IMR-90 (cell line): ENCODE data around the gene SLC31A2. TPM values are rescaled to one million over a fixed set of nuclear protein-coding genes. Genes with fewer than 3 reads are reported as not detected.

ENCODE experiments used
- ATAC-seq: fragments of 200-7000 bp; cut with Tn5 transposase; 2 replicates; pipeline ENCODE4 v1.9.1; 2020; ENCODE audit warnings: low read depth, mild to moderate bottlenecking, moderate library complexity
- BruUV-seq: library from RNA; stranded (reverse); fragments of 400-500 nt; replicated peaks from 2 replicates; lab custom pipeline; 2021; lab: Mats Ljungman, UMichigan
- CTCF ChIA-PET: fragments of 300-600 bp; formaldehyde crosslinking; extraction: SDS; loops from one replicate; lab custom pipeline; 2021; ENCODE audit warnings: antibody characterized with exemption; lab: Yijun Ruan, JAX
- POLR2A ChIA-PET: fragments of 300-600 bp; sonication (Branson Sonifier 250); formaldehyde crosslinking; loops from one replicate; lab custom pipeline; 2022; ENCODE audit warnings: antibody characterized with exemption; ENCODE audit not compliant: unreplicated experiment; lab: Charles Lee
- DNase-seq: peaks from one replicate; pipeline ENCODE4 v3.0.0; 2013
- H2AFZ ChIP-seq: replicated peaks from 2 replicates; pipeline ENCODE3; 2013; ENCODE audit warnings: low read length, mild to moderate bottlenecking; ENCODE audit not compliant: poor library complexity
- H2AK5ac ChIP-seq: 2 replicates; pipeline ENCODE4 v1.6.1; 2013; ENCODE audit warnings: low read depth, low read length, inconsistent platforms
- H2AK9ac ChIP-seq: replicated peaks from 2 replicates; pipeline ENCODE3; 2013; ENCODE audit warnings: mild to moderate bottlenecking, low read depth, low read length, moderate library complexity; ENCODE audit not compliant: poor library complexity
- H2BK120ac ChIP-seq: 2 replicates; pipeline ENCODE4 v1.6.1; 2013; ENCODE audit warnings: low read depth, low read length, inconsistent platforms
- H2BK15ac ChIP-seq: 3 replicates; pipeline ENCODE4 v1.6.1; 2013; ENCODE audit warnings: low read depth, low read length, inconsistent platforms
- H2BK20ac ChIP-seq: 2 replicates; pipeline ENCODE4 v1.6.1; 2013; ENCODE audit warnings: low read depth, mild to moderate bottlenecking, inconsistent platforms, low read length, moderate library complexity
- H2BK5ac ChIP-seq: 2 replicates; pipeline ENCODE4 v1.6.1; 2013; ENCODE audit warnings: mild to moderate bottlenecking, low read depth, low read length, inconsistent platforms; ENCODE audit not compliant: poor library complexity, severe bottlenecking
- H3K14ac ChIP-seq: replicated peaks from 2 replicates; pipeline ENCODE4 v1.6.1; 2013; ENCODE audit warnings: low read depth, low read length, inconsistent platforms
- H3K18ac ChIP-seq: 2 replicates; pipeline ENCODE4 v1.6.1; 2013; ENCODE audit warnings: low read depth, low read length, control low read depth
- H3K23ac ChIP-seq: 2 replicates; pipeline ENCODE4 v1.6.1; 2013; ENCODE audit warnings: low read depth, low read length, inconsistent platforms
- H3K27ac ChIP-seq: 2 replicates; pipeline ENCODE4 v1.5.1; 2013; ENCODE audit warnings: mild to moderate bottlenecking, control low read depth, low read length; ENCODE audit not compliant: insufficient read depth
- H3K27me3 ChIP-seq: 2 replicates; pipeline ENCODE4 v1.6.1; 2013; ENCODE audit warnings: low read length; ENCODE audit not compliant: control insufficient read depth, insufficient read depth
- H3K36me3 ChIP-seq: 2 replicates; pipeline ENCODE4 v1.6.1; 2013; ENCODE audit warnings: low read length, mixed read lengths; ENCODE audit not compliant: control insufficient read depth, insufficient read depth
- H3K4ac ChIP-seq: 2 replicates; pipeline ENCODE4 v1.6.1; 2013; ENCODE audit warnings: low read depth, low read length, inconsistent platforms
- H3K4me1 ChIP-seq: 2 replicates; pipeline ENCODE4 v1.6.1; 2013; ENCODE audit warnings: low read length, mixed read lengths; ENCODE audit not compliant: control insufficient read depth, insufficient read depth
- H3K4me2 ChIP-seq: 2 replicates; pipeline ENCODE4 v1.6.1; 2013; ENCODE audit warnings: low read depth, mild to moderate bottlenecking, control low read depth, low read length, moderate library complexity
- H3K4me3 ChIP-seq: 2 replicates; pipeline ENCODE4 v1.5.1; 2013; ENCODE audit warnings: low read depth, mild to moderate bottlenecking, control low read depth, low read length, moderate library complexity; ENCODE audit not compliant: insufficient read depth
- H3K56ac ChIP-seq: 2 replicates; pipeline ENCODE4 v1.6.1; 2013; ENCODE audit warnings: low read length, inconsistent platforms; ENCODE audit not compliant: insufficient read depth; ENCODE audit errors: extremely low read depth
- H3K79me1 ChIP-seq, 2 experiments: 2 replicates each; pipeline ENCODE4 v1.6.1; 2013; ENCODE audit warnings: low read length in 2 of 2, inconsistent platforms in 1 of 2, low read depth in 1 of 2
- H3K9ac ChIP-seq: 2 replicates; pipeline ENCODE4 v1.6.1; 2013; ENCODE audit warnings: low read depth, low read length, control low read depth
- H3K9me1 ChIP-seq: 2 replicates; pipeline ENCODE4 v1.6.1; 2013; ENCODE audit warnings: low read length, inconsistent platforms; ENCODE audit not compliant: insufficient read depth
- H3K9me3 ChIP-seq: 2 replicates; pipeline ENCODE4 v1.6.1; 2013; ENCODE audit warnings: low read length; ENCODE audit not compliant: control insufficient read depth, insufficient read depth
- H4K20me1 ChIP-seq: 2 replicates; pipeline ENCODE4 v1.6.1; 2013; ENCODE audit warnings: low read length, inconsistent platforms; ENCODE audit not compliant: insufficient read depth
- H4K5ac ChIP-seq: 2 replicates; pipeline ENCODE4 v1.6.1; 2013; ENCODE audit warnings: mild to moderate bottlenecking, low read depth, low read length, control low read depth
- H4K8ac ChIP-seq, 2 experiments: 2 replicates each; pipeline ENCODE4 v1.6.1; 2013; ENCODE audit warnings: low read depth in 2 of 2, low read length in 2 of 2, control low read depth in 1 of 2, inconsistent platforms in 1 of 2
- H4K91ac ChIP-seq: 2 replicates; pipeline ENCODE4 v1.6.1; 2013; ENCODE audit warnings: low read depth, low read length, inconsistent platforms; ENCODE audit not compliant: insufficient read depth
- CEBPB ChIP-seq: IDR thresholded peaks from 2 replicates; pipeline ENCODE4 v1.6.1; 2012; ENCODE audit warnings: low read depth, low read length, improper control_type of control experiment
- FOS ChIP-seq: fragments of 150-350 bp; IDR thresholded peaks from 2 replicates; pipeline ENCODE4 v1.6.1; 2016; ENCODE audit warnings: low read depth, low read length
- RAD21 ChIP-seq: IDR thresholded peaks from 2 replicates; pipeline ENCODE4 v1.6.1; 2012; ENCODE audit warnings: low read length, improper control_type of control experiment
- RCOR1 ChIP-seq: IDR thresholded peaks from 2 replicates; pipeline ENCODE4 v1.6.1; 2012; ENCODE audit warnings: mild to moderate bottlenecking, low read length, improper control_type of control experiment; ENCODE audit not compliant: insufficient replicate concordance
- RFX5 ChIP-seq: IDR thresholded peaks from 2 replicates; pipeline ENCODE4 v1.8.0; 2012; ENCODE audit warnings: low read depth, mild to moderate bottlenecking, low read length, moderate library complexity
- SMC3 ChIP-seq: fragments of 150-350 bp; IDR thresholded peaks from 2 replicates; pipeline ENCODE4 v1.6.1; 2016; ENCODE audit warnings: low read depth, mild to moderate bottlenecking, antibody characterized with exemption, low read length, moderate library complexity
- WGBS, 2 experiments: methylation state at CpG; one replicate each; pipeline versions ENCODE4 v1.1.5 to v1.1.7; 2013; ENCODE audit warnings: missing lambda C conversion rate in 2 of 2; ENCODE audit not compliant: insufficient read length in 1 of 2; ENCODE audit errors: extremely low coverage in 2 of 2; 5-methylcytosine and 5-hydroxymethylcytosine counted together
- dilution Hi-C: fragments of 300-500 bp; cut with HindIII; formaldehyde crosslinking; loops from one replicate; pipeline ENCODE4 v1.14.3; 2018; ENCODE audit warnings: low sequenced_read_pairs; ENCODE audit not compliant: unreplicated experiment
- in situ Hi-C: fragments of 300-500 bp; cut with MboI; formaldehyde crosslinking; loops from 3 replicates; pipeline ENCODE4 v1.14.3; 2019; ENCODE audit warnings: low sequenced_read_pairs, inconsistent platforms, mixed read lengths
- intact Hi-C: fragments of 100-400 bp; cut with micrococcal nuclease; formaldehyde crosslinking; loops from 2 replicates; pipeline ENCODE4 v1.10.0; 2022
- polyA plus RNA-seq, 3 experiments: library from polyadenylated mRNA; depleted of rRNA; stranded (reverse); fragments of >200 nt; gene quantifications; 2 replicates each; pipeline ENCODE4 v1.2.3, GENCODE V29; 2012; ENCODE audit warnings: low replicate concordance in 1 of 3
- total RNA-seq: library from RNA; depleted of rRNA; stranded (reverse); fragments of >200 nt; gene quantifications from 2 replicates; pipeline ENCODE4 v1.2.3, GENCODE V29; 2012
- TF ChIP-seq, protein P1 (sequence below): fragments of 150-350 bp; IDR thresholded peaks from 2 replicates; pipeline ENCODE4 v1.6.1; 2017; ENCODE audit warnings: mild to moderate bottlenecking, antibody characterized with exemption, low read length, low read depth

SLC31A2 gene
- total and polyA plus RNA-seq, 2 of the 4 experiments (the other 2 are of a cell fraction), result 5.1 to 7.2 TPM

DNA sequence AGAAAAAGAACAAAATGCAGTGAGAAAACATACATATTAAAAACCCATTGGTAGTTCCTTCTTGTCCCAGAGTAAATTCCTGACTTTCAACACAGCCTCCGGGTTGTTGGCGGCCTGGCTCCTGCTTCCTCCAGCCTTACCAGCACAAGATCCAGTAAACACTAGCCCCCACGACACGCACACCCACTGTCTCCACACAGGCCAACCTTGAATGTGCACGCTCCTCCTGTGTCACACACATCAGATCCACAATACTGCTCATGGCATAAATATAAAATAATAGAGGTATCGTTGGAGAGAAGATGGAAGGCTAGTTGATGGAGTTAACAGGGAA is 2.5 kb upstream of the SLC31A2 start:
- H2AFZ ChIP-seq, result no peak overlapping the region
- TF ChIP-seq RAD21 (no peak), FOS (no peak), RFX5 (no peak), SMC3 (no peak), CEBPB (no peak), RCOR1 (no peak)
- TF ChIP-seq, protein P1, sequence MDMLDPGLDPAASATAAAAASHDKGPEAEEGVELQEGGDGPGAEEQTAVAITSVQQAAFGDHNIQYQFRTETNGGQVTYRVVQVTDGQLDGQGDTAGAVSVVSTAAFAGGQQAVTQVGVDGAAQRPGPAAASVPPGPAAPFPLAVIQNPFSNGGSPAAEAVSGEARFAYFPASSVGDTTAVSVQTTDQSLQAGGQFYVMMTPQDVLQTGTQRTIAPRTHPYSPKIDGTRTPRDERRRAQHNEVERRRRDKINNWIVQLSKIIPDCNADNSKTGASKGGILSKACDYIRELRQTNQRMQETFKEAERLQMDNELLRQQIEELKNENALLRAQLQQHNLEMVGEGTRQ, result no peak
- H3K9me1 ChIP-seq, result peaks cover 2% of the 10 kb centered on the region; the same call in 1 of the 2 replicates
- ChIA-PET POLR2A (no interaction called here), CTCF (no interaction called here)
- peaks cover 0 to 11% of the 10 kb centered on the region in 2 experiments; a peak in 2 of 4 replicates for H3K79me1 ChIP-seq
- H3K4me3 ChIP-seq, result no peak overlapping the region
- H3K4ac ChIP-seq, result no peak overlapping the region
- WGBS, 2 experiments, result 60% methylated on average over 1 of the region's 6 CpGs; no CpG with 5 or more reads in 1 of the 2 experiments
- H3K27ac ChIP-seq, result no peak overlapping the region
- H2BK5ac ChIP-seq, result no peak overlapping the region
- intact Hi-C loops (no loop called here), dilution Hi-C loops (no loop called here), in situ Hi-C loops (no loop called here)
- H3K4me2 ChIP-seq, result no peak overlapping the region
- H3K23ac ChIP-seq, result no peak overlapping the region
- ATAC-seq (no peak), DNase-seq (no peak)
- H3K27me3 ChIP-seq, result peaks cover 23% of the 10 kb centered on the region
- H3K18ac ChIP-seq, result no peak overlapping the region
- no peak overlapping the region for H4K5ac ChIP-seq
- no peak overlapping the region for H2AK9ac ChIP-seq
- no TSS peak for BruUV-seq
- H3K14ac ChIP-seq, result no peak overlapping the region
- no peaks in the 10 kb centered on the region for H3K4me1 ChIP-seq
- H2BK20ac ChIP-seq, result no peak overlapping the region
- no peak overlapping the region for H3K9ac ChIP-seq
- H2BK120ac ChIP-seq, result no peak overlapping the region
- no peak overlapping the region for H2BK15ac ChIP-seq
- H4K20me1 ChIP-seq, result no peaks in the 10 kb centered on the region
- no peak overlapping the region for H4K8ac ChIP-seq
- H3K56ac ChIP-seq, result no peak overlapping the region
- H4K91ac ChIP-seq, result no peak overlapping the region
- no peaks in the 10 kb centered on the region for H3K9me3 ChIP-seq
- no peak overlapping the region for H2AK5ac ChIP-seq
- no peaks in the 10 kb centered on the region for H3K36me3 ChIP-seq
